DND-41 (cell line): ENCODE measurements around the gene RNF213.

ENCODE experiments used
- ATAC-seq: fragments of 200-7000 bp; cut with Tn5 transposase; 3 replicates; pipeline ENCODE4 v1.9.1; 2021; ENCODE audit warnings: low read depth; ENCODE audit not compliant: insufficient read depth
- DNase-seq: peaks from one replicate; pipeline ENCODE4 v3.0.0-alpha.2; 2020
- H2AFZ ChIP-seq: 2 replicates; pipeline ENCODE4 v1.6.0; 2012; ENCODE audit warnings: low read depth, low read length
- H3K27ac ChIP-seq: 2 replicates; pipeline ENCODE4 v1.5.1; 2012; ENCODE audit warnings: low read length, inconsistent platforms
- H3K27me3 ChIP-seq: fragments of 200-600 bp; sonication (generic); 2 replicates; pipeline ENCODE4 v1.6.0; 2012; ENCODE audit warnings: low read length, mild to moderate bottlenecking, inconsistent platforms; ENCODE audit not compliant: insufficient read depth, poor library complexity
- H3K36me3 ChIP-seq: 2 replicates; pipeline ENCODE4 v1.5.1; 2012; ENCODE audit warnings: low read length, inconsistent platforms; ENCODE audit not compliant: insufficient read depth
- H3K4me1 ChIP-seq: 2 replicates; pipeline ENCODE4 v1.5.1; 2012; ENCODE audit warnings: mild to moderate bottlenecking, low read length; ENCODE audit not compliant: insufficient read depth
- H3K4me2 ChIP-seq: 2 replicates; pipeline ENCODE4 v1.6.0; 2012; ENCODE audit warnings: mild to moderate bottlenecking, moderate library complexity, low read length, inconsistent platforms; ENCODE audit not compliant: insufficient read depth
- H3K4me3 ChIP-seq, 2 experiments: fragments of 200-600 bp in 1 of 2; shearing (Covaris generic) in 1 of 2; 2 replicates each; pipeline ENCODE4 v1.5.1; 2012 to 2016; ENCODE audit warnings: inconsistent platforms in 2 of 2, low read length in 2 of 2, mild to moderate bottlenecking in 2 of 2, low read depth in 1 of 2, moderate library complexity in 1 of 2
- H3K79me2 ChIP-seq: 2 replicates; pipeline ENCODE4 v1.6.0; 2012; ENCODE audit warnings: low read length, inconsistent platforms; ENCODE audit not compliant: insufficient read depth
- H3K9ac ChIP-seq: 2 replicates; pipeline ENCODE4 v1.6.0; 2012; ENCODE audit warnings: low read depth, mild to moderate bottlenecking, inconsistent platforms, low read length, moderate library complexity
- H3K9me3 ChIP-seq: 2 replicates; pipeline ENCODE4 v1.5.1; 2012; ENCODE audit warnings: low read length, moderate library complexity, mild to moderate bottlenecking, inconsistent platforms; ENCODE audit not compliant: insufficient read depth, severe bottlenecking
- H4K20me1 ChIP-seq: 2 replicates; pipeline ENCODE4 v1.6.0; 2012; ENCODE audit warnings: low read length; ENCODE audit not compliant: insufficient read depth
- CTCF ChIP-seq: IDR thresholded peaks from 2 replicates; pipeline ENCODE4 v1.5.1; 2012; ENCODE audit warnings: borderline replicate concordance, low read length, moderate library complexity, mild to moderate bottlenecking; ENCODE audit not compliant: poor library complexity, severe bottlenecking; ENCODE audit errors: extremely low read depth
- EZH2 ChIP-seq: IDR thresholded peaks from 3 replicates; pipeline ENCODE4 v1.6.1; 2012; ENCODE audit warnings: borderline replicate concordance, low read depth, mild to moderate bottlenecking, moderate library complexity, low read length, inconsistent platforms; ENCODE audit not compliant: severe bottlenecking

RNF213 gene

DNA sequence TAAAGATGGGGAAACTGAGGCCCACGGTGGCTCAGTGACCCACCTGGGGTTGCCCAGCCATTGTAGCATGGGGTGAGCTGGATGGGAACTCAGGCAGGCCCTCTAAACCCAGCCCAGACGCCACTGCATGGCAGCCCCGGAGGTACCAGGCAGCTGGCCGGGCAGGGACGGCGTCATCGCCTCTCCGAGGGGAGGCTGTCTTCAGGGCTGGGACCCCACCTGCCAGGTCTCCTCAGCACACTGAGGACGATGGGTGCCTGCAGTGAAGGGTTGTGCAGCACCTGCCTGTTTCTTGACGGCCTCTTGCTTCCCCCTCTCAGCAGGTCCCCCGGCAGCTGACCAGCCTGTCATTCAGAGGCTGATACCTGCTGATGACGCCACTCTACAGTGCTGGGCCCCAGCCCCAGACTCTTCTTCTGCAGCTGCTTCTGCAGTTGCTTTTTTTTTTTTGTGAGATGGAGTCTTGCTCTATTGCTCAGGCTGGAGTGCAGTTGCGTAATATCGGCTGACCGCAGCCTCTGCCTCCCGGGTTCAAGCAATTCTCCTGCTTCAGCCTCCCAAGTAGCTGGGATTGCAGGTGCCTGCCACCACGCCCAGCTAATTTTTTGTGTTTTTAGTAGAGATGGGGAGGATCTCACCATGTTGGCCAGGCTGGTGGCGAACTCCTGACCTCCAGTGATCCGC lies 24.7 kb downstream of the RNF213 start:
- no peaks in the 10 kb centered on the region for H3K27me3 ChIP-seq
- H2AFZ ChIP-seq, result no peak overlapping the region
- no peak overlapping the region for H3K4me2 ChIP-seq
- H3K9me3 ChIP-seq, result no peaks in the 10 kb centered on the region
- no peak for DNase-seq
- no peak for TF ChIP-seq EZH2
- TF ChIP-seq CTCF, result no peak
- peaks cover 34% of the 10 kb centered on the region for H3K79me2 ChIP-seq
- no peak overlapping the region for H3K9ac ChIP-seq
- peaks cover 41% of the 10 kb centered on the region for H4K20me1 ChIP-seq
- peaks cover 68% of the 10 kb centered on the region for H3K36me3 ChIP-seq
- no peaks in the 10 kb centered on the region for H3K4me1 ChIP-seq
- H3K27ac ChIP-seq, result no peak overlapping the region
- no peak overlapping the region for H3K4me3 ChIP-seq
- no peak for ATAC-seq

DNA sequence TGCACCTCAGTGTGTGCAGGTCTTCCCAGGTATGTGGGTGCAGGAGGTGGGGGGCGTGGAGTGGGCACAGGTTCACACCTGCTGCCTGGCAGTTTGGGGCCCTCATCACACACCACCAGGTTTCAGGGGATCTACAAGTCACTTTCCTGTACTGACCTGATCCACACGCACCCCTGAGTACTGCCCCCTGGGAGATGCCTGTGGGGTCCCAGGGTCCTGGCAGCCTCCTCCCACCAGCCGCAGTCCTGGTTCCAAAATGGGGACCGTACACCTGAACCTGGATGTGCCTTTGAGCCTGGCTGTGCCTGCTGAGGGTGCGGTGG lies 25.9 kb downstream of the RNF213 start:
- no peak overlapping the region for H3K4me3 ChIP-seq
- H2AFZ ChIP-seq, result no peak overlapping the region
- ATAC-seq, result no peak
- H3K27me3 ChIP-seq, result no peaks in the 10 kb centered on the region
- no peak overlapping the region for H3K9ac ChIP-seq
- H3K36me3 ChIP-seq, result peaks cover 68% of the 10 kb centered on the region
- no peak for TF ChIP-seq EZH2
- no peak for TF ChIP-seq CTCF
- no peak for DNase-seq
- H3K9me3 ChIP-seq, result no peaks in the 10 kb centered on the region
- H3K79me2 ChIP-seq, result peaks cover 24% of the 10 kb centered on the region
- H3K27ac ChIP-seq, result no peak overlapping the region
- peaks cover 32% of the 10 kb centered on the region for H4K20me1 ChIP-seq
- H3K4me1 ChIP-seq, result no peaks in the 10 kb centered on the region
- H3K4me2 ChIP-seq, result no peak overlapping the region

DNA sequence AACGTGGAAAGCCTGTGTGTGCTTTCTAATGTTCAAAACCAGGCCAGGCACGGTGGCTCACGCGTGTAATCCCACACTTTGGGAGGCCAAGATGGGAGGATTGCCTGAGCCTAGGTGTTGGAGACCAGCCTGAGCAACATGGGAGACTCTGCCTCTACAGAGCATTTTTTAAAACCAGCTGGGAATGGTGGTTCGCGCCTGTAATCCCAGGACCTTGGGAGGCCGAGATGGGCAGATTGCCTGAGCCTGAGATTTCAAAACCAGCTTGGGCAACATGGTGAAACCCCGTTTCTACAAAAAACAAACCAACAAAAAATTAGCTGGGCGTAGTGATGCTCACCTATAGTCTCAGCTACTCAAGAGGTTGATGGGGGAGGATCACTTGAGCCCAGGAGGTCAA lies 26.4 kb downstream of the RNF213 start:
- Histone ChIP-seq H3K36me3 (peaks cover 72% of the 10 kb centered on the region), H3K79me2 (peaks cover 24% of the 10 kb centered on the region), H3K9ac (no peak overlapping the region), H2AFZ (no peak overlapping the region), H3K9me3 (no peaks in the 10 kb centered on the region), H3K27me3 (no peaks in the 10 kb centered on the region), H3K4me3 (no peak overlapping the region), H4K20me1 (peaks cover 32% of the 10 kb centered on the region), H3K4me1 (no peaks in the 10 kb centered on the region), H3K27ac (no peak overlapping the region; the same call in 1 of the 2 replicates), H3K4me2 (no peak overlapping the region)
- DNase-seq, result no peak
- TF ChIP-seq EZH2, result no peak
- TF ChIP-seq CTCF, result no peak
- ATAC-seq, result no peak

DNA sequence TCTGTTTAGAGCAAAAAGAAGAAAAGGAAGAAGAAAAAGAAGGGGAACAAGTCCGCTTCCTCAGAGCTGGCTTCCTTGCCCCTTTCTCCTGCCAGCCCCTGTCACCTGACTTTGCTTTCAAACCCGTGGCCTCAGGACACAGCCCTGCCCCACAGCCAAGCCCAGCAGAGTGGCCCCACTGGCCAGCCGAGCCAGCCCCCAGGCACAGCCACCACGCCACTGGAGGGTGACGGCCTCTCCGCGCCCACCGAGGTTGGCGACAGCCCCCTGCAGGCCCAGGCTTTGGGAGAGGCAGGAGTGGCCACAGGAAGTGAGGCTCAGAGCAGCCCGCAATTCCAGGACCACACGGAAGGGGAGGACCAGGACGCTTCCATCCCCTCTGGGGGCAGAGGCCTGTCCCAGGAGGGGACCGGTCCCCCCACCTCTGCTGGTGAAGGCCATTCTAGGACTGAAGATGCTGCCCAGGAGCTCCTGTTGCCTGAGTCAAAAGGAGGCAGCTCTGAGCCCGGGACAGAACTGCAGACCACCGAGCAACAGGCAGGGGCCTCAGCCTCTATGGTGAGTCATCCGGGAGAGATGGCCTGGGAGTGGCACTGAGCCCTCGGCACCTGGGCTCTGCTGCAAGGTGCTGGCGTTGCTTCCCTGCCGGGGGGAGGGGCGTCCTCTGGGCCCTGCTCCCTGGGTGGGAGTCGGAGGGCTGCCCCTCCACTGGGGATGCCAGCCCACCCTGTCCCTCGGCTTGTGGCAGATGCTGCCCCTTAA lies 27.3 kb downstream of the RNF213 start:
- peaks cover 32% of the 10 kb centered on the region for H4K20me1 ChIP-seq
- H3K27ac ChIP-seq, result peak overlapping the region; percentile 26; the same call in 1 of the 2 replicates
- no peak overlapping the region for H3K9ac ChIP-seq
- no peak overlapping the region for H3K4me2 ChIP-seq
- no peak for ATAC-seq
- no peaks in the 10 kb centered on the region for H3K4me1 ChIP-seq
- H3K36me3 ChIP-seq, result peaks cover 80% of the 10 kb centered on the region
- DNase-seq, result no peak
- H3K9me3 ChIP-seq, result no peaks in the 10 kb centered on the region
- no peak for TF ChIP-seq EZH2
- no peak for TF ChIP-seq CTCF
- no peak overlapping the region for H3K4me3 ChIP-seq
- H3K27me3 ChIP-seq, result no peaks in the 10 kb centered on the region
- H3K79me2 ChIP-seq, result peaks cover 23% of the 10 kb centered on the region
- no peak overlapping the region for H2AFZ ChIP-seq
